HL-60 (cell line): ENCODE measurements around the gene CLK4.

ENCODE experiments used
- DNase-seq, 2 experiments: peaks; one replicate each; pipeline ENCODE4 v3.0.0-alpha.2; 2010 to 2020; ENCODE audit warnings: low read depth in 1 of 2, low spot score in 1 of 2
- H3K27ac ChIP-seq: fragments of 250-450 bp; sonication (Bioruptor Pico); replicated peaks from 2 replicates; pipeline ENCODE4 v1.5.1; 2020; ENCODE audit warnings: mild to moderate bottlenecking, moderate library complexity
- H3K27me3 ChIP-seq: fragments of 250-450 bp; sonication (Bioruptor Pico); 2 replicates; pipeline ENCODE4 v1.5.1; 2021; ENCODE audit warnings: mild to moderate bottlenecking, moderate library complexity; ENCODE audit not compliant: insufficient read depth, poor library complexity, severe bottlenecking
- H3K4me3 ChIP-seq: replicated peaks from 2 replicates; pipeline ENCODE4 v1.5.1; 2011; ENCODE audit warnings: mild to moderate bottlenecking, control low read depth, low read length; ENCODE audit not compliant: insufficient read depth
- CTCF ChIP-seq: IDR thresholded peaks from one replicate; pipeline ENCODE4 v1.5.1; 2011; ENCODE audit warnings: low read length, control low read depth, inconsistent platforms; ENCODE audit not compliant: insufficient read depth
- GABPA ChIP-seq: IDR thresholded peaks from 2 replicates; pipeline ENCODE4 v1.6.1; 2012; ENCODE audit warnings: low read depth
- POLR2AphosphoS5 ChIP-seq: IDR thresholded peaks from 2 replicates; pipeline ENCODE4 v1.6.1; 2012; ENCODE audit warnings: low read depth
- REST ChIP-seq: IDR thresholded peaks from 2 replicates; pipeline ENCODE4 v1.6.1; 2012; ENCODE audit warnings: low read depth; ENCODE audit not compliant: insufficient replicate concordance
- SPI1 ChIP-seq: IDR thresholded peaks from 2 replicates; pipeline ENCODE4 v1.6.1; 2012; ENCODE audit warnings: low read depth, mild to moderate bottlenecking, borderline replicate concordance

CLK4 gene

GRCh38 chr5:178569485-178569884 is 57.4 kb downstream of the CLK4 start:
- no peak overlapping the region for H3K27ac ChIP-seq
- H3K4me3 ChIP-seq: no peak overlapping the region
- no peak for DNase-seq
- H3K27me3 ChIP-seq: no peaks in the 10 kb centered on the region
- TF ChIP-seq POLR2AphosphoS5: no peak
- TF ChIP-seq CTCF: no peak
- TF ChIP-seq SPI1: no peak
- no peak for TF ChIP-seq REST
- no peak for TF ChIP-seq GABPA

GRCh38 chr5:178564811-178565550 is 61.9 kb downstream of the CLK4 start:
- no peak for DNase-seq
- Histone ChIP-seq H3K4me3 (no peak overlapping the region), H3K27me3 (no peaks in the 10 kb centered on the region), H3K27ac (no peak overlapping the region)
- TF ChIP-seq REST: no peak
- no peak for TF ChIP-seq GABPA
- no peak for TF ChIP-seq POLR2AphosphoS5
- no peak for TF ChIP-seq SPI1
- no peak for TF ChIP-seq CTCF

GRCh38 chr5:178564397-178564796 is 62.5 kb downstream of the CLK4 start:
- Histone ChIP-seq H3K27ac (no peak overlapping the region), H3K4me3 (no peak overlapping the region), H3K27me3 (no peaks in the 10 kb centered on the region)
- TF ChIP-seq REST (no peak), CTCF (no peak), SPI1 (no peak), POLR2AphosphoS5 (no peak)
- DNase-seq: no peak
